GM21390 (cell line): Measurements from ENCODE around the gene VSIG10L.

Experiments used
- ATAC-seq: cut with Tn5 transposase; IDR thresholded peaks from one replicate; pipeline ENCODE4 v1.9.1; 2021; ENCODE audit not compliant: unreplicated experiment

Gene VSIG10L

DNA sequence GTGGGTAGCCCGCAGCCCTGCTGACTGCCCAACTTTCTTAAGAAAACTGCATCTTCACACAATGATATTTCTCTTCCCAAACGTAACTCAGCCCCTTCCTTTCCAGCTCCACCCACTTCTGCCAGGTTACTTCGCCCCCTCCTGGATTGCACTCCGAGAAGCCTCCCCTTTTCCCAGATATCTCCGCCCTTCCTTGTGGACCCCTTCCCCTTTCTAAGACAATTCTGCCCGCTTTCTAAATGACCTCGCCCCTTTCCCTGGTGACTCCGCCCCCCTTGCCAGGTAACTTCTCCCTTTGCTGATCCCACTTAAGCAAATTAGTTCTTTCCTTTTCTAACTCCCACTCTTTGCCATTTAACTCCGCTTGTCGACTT, 2.6 kb downstream of the VSIG10L start:
- no peak for ATAC-seq

DNA sequence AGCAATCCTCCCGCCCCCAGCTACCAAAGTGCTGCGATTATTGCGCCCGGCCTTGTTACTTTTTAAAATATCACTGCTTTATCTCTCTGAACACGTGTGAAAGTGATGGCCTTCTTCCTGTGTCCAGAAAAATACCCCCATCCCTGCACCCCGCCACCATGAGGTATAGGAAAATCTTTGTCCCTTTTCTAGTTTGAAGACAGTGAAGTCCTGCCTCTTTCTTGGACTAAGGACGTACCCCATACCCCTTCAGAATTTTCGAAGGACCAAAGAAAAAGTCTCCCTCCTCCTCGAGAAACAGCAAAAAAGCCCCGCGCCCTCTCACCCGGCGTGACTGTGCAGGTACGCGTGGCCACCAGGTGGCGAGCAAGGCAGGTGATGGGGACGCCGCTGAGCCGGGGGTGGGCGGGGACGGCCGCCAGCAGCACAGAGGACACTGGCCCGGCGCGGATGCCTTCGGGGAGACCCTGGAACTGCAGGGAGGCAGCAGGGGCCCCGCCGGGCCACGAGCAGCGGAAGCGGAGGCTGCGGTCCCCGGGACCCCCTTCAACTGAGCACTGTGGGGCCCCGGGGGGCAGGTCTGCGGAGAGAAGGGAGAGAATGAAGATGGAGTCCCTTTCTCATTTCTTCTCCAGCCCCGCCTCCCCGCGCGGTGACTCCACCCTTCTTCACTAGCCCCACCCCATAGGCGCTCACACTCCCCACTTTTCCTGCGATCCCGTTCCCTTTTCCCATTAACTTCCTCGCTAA, 3.2 kb downstream of the VSIG10L start:
- peak; percentile 62 for ATAC-seq

DNA sequence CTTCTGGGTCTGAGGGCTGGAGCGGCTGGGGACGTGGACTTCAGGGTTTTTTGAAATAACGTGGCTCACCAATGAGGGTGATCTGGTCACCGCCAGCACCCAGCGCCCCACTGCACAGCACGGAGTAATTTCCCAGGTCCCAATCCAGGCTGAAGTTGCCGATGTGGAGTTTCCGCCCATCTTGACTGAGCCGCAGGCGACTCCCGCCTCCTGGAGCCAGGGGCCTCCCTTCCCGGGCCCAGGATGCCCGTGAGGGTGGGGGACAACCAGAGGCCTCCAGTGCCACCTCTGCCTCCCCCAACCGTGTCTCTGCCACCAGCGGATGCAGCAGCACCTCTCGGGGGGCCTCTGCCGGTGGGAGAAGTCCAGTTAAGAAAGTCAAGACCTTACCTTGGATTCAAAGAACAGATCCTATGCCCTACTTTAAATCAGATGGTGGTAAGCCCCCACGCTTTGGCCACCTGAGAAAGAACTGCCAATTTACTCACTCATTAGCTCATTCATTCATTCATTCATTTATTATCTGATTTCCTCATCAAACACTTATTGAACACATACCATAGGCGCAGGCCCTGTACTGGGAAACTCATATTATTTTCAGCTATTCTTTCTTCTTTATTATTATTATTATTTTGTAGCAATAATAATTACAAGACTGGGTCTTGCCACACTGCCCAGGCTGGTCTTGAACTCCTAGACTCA, 3.9 kb downstream of the VSIG10L start:
- no peak for ATAC-seq

DNA sequence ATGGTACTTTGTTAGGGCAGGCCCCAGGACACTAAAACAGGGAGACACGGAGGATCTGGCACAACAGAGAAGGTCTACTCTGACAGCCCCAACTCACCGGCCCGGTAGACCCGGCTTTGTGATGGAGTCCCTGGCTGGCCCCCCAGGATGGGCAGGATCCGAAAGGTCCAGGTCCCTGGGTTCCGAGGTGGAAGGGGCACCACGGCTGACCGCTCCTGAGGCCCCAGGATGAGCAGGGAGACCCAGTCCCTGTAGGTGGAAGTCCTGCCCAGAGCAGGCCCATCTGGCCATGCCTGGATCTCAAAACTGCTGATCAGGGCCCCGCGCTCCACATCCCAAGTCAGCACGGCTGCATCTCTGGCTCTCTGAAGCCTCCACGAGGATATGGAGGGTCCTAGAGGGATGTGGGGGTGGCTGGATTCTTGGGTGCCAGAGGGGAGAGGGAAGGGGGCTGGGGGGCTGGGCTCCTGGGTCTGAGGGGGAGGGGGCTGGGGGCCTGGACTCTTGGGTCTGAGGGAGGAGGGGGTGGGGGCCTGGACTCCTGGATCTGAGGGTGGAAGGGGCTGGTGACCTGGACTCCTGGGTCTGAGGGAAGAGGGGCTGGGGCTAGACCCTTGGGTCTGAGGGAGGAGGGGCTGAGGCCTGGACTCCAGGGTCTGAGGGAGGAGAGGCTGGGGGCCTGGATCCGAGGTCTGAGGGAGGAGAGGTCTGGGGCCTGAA, 4.6 kb downstream of the VSIG10L start:
- no peak for ATAC-seq

DNA sequence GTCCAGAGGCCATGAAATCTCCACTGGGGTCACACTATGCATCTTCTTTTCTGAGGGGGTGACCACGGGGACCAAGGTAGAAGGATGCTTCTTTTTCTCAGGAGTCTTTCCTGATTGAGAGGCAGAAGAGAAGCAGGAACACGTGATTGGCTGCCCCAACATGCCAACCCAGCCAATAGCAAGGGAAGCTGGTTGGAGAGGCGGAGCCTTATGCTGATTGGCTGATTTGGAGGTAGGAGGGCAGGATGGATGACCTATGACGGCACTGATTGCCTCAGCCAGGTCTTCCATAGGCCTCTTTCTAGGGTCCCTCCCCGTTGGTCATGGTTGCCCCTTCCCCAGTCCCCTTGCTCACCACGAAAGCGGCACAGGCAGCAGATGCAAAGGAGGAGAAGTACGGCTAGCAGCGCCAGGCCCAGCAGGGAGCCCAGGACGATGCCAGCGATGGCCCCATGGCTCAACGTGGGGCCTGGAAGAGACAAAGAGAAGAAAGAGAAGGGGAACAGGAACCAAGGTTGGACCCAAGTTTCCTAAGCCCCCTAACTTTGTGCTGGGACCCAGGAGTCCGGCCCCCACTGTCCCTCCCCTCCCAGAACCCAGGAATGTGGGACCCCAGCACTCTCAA, 8.0 kb downstream of the VSIG10L start:
- ATAC-seq = no peak

DNA sequence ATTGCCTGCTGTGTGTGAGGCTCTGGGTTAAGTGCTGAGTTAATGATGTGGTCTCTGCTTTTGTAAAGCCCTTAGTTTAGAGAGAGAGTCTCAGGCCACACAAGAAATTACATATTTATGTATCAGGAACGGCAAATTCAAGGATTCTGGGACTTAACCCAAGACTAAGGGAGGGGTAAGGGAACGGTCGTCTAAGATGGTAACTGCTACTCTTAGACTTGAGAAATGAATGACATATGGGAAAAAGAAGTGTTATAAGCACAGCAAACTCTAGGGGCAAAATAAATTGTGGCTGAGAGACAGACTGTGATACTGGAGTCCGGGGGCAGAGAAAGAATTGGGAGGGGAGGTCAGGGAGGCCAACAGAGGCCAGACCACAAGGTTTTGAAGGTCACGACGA, 10.2 kb downstream of the VSIG10L start:
- no peak for ATAC-seq

DNA sequence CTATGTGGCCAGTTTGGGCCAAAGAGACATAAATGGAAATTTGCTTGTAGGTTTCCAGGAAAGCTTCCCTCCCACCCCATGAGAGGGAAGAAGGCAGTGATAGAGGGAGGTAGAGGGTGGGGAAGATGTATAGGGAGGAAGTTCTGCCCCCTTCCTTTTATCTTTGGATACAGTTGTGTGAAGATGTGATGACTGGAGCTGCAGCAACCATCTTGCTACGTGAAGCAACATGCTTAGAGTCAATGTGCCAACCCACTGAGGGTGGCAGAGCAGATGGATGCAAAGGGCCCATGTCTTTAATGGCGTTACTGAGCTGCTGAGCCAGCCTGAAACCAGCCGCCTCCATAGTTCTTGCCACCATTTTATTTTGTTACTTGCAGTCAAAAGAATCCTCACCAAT, 10.7 kb downstream of the VSIG10L start:
- no peak for ATAC-seq

DNA sequence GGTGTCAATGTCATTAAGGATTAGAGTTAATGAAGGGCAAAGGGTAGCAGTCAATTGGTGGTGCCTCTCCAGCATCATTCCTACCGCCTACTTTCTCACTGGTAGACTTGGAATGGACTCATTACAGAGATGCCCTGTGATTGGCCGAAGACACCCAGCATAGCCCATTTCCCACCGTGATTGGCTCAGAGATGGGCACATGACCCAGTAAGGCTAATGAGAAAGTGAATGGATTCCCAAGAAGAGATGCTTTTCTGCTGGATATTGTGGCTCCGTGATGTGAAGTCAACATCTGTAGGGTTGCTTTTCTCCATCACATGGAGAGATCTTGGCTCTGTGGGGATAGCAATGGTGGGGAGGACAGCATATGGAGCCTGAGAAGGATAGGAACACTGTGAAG, 11.6 kb downstream of the VSIG10L start:
- ATAC-seq = no peak

DNA sequence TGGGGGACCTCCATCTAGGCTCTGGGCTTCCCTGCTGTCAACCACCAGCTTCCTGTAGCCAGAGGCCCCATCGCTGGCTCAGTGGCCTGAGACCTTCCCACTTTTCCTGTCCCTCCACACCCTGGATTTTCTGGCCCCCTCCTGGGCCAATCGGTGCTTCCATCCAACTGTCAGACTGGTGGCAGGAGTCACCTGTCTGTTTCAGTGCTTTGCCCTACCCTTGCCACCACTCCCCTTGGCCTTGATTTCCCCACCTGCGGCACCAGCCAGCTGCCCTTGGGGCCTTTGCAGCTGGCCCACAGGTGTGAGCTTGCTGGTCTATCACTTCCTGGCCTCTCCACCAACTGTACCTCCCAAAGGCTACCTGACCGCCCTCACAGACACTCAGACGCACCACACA, 12.5 kb downstream of the VSIG10L start:
- ATAC-seq = no peak

DNA sequence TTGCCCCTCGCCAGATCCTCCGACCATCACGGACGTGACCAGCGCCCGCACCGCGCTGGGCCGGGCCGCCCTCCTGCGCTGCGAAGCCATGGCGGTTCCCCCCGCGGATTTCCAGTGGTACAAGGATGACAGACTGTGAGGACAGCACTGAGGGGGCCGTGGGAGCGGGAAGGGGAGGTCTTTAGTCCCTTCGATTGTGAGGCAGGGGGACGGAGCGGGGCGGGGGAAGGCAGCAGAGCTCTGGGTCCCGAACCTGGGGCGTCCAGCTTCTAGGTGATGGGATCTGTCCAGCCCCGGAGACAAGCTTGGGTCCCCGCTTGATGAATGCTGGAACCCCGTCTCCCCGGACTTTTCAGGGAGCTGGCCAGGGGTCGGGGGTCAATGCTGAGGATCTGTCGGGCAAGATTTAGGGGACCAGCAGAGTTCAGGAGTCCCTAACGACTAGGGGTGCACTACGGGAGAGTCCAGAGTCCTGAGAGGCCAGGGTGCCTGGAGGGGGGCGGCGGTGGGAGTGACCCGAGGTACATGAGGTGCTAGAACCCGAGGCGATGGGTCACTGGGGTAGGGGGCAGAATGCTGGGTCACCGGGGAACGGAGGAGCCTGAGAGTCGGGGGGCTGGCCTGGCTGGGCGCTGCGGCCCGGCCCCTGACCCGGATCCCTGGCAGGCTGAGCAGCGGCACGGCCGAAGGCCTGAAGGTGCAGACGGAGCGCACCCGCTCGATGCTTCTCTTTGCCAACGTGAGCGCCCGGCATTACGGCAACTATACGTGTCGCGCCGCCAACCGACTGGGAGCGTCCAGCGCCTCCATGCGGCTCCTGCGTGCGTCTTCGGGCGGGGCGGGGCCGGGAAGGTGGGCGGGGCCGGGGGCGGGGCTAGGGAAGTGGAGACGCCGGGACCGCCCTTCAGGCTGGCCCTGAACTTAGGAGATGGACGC, 14.6 kb downstream of the VSIG10L start:
- no peak for ATAC-seq

DNA sequence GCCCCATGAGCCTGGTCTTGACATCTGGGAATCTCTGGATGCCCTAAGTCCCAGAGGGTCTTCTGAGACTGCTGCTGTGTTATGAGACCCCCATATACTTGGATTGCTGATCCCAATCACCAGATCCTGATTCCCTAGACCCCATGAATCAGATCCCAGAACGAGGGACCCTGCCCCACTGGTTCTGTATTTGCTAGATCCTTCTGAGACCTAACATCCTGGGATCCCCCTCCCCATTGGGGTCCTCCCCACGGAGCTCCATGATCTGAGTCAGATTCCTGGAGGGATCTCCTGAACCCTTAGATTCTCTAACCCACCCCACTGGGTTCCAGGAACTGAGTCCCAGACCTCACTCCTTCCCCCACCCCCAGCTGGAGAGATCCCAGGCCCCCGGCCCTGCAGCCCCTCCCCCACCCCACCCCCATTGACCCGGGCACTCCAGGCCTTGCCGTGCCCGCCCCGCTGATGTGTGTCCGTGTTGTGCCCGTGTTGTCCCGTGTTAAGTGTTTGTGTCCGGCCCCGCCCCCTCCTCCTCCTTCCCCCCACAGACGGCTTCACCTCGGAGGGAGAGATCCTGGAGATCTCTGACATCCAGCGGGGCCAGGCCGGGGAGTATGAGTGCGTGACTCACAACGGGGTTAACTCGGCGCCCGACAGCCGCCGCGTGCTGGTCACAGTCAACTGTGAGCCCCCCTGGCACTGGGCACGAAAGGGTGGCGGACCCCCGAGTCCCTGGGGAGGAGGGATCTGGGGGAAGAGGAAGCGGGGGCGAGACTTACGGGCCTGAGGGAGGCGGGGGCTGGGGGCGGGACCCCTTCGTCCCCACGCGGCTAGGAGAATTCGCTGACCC, 15.5 kb downstream of the VSIG10L start:
- no peak for ATAC-seq

DNA sequence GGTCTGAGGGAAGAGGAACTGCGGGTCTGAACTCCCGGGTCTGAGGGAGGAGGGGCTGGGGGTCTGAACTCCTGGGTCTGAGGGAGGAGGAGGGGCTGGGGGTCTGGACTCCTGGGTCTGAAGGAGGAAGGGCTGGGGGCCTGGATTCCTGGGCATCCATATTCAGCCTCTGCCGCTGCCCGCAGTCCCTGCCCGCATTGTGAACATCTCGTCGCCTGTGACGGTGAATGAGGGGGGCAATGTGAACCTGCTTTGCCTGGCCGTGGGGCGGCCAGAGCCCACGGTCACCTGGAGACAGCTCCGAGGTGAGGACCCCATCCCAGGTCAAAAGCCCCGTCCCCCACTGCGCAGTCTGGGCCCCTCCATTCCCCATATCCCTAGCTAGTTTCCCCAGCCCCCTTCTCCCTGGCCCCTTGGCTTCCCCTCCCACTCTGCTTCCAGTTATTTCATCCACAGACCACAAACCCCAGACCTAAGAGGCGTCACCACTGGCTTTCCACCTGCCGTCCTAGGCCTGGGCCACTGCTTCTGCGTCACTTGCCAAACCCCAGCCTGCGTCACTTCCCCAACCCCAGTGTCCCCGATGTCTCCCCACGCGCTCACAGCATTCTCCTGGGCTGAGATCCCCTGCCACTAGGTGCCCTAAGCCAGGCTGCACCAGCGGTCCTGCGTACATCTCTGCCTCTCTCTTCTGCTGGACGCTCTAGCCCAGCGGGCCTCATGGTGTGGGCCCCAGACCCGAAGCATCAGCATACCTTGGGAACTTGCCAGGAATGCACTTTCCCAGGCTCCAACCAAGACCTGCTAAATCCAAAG, 16.6 kb downstream of the VSIG10L start:
- no peak for ATAC-seq

DNA sequence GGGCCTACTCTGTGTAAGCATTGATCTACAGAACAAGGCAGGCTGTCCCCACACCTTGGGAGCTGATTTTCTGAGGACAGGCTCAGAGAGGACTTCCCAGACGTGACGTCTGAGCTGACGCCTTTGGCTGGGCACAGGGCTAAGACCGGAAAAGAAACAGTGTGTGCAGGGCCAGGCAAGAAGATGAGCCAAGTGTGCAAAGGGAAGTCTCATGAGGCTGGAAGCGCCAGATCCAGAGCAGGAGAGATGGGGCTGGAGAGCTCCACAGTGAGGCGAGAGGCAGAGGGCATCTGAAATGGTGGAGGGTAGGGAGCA, 17.8 kb downstream of the VSIG10L start:
- no peak for ATAC-seq

DNA sequence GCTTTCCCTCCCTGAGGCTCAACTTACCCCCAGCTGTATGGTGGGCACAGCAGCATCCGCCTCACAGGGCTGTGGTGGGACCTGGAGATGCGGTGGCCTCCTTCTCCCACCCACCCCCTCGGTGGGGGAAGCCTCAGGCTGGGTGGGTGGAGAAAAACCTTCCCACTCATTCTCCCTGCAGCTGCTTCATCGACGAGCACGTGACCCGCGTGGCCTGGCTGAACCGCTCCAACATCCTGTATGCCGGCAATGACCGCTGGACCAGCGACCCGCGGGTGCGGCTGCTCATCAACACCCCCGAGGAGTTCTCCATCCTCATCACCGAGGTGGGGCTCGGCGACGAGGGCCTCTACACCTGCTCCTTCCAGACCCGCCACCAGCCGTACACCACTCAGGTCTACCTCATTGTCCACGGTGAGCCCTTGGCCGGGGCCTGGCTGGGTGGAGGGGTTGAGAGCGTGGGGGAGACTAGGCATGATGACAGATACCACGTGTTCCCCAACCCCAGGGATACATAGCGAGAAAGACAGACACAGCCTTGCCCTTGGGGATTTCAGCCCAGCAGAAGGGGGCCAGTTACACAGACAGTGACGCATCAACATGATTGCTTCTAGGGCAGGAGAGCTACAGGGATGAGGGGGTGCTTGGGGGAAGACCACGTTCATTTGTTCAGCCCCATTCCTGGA, 18.3 kb downstream of the VSIG10L start:
- ATAC-seq = no peak

DNA sequence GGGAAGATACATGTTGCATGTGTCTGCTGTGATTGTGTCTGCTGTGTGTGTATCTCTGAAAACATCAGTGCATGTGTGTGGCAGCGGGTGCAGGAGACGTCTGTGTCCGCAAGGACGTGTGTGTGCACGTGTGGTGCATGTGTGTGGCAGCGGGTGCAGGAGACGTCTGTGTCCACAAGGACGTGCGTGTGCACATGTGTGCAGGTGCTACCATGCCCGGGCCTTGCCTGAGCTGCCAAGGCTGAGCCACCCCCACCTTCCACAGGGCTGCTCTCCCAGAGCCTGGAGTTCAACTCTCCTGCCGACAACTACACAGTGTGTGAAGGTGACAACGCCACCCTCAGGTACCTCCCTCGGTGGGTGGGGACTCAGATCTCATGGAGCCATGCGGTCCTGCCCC, 20.1 kb downstream of the VSIG10L start:
- ATAC-seq = no peak

DNA sequence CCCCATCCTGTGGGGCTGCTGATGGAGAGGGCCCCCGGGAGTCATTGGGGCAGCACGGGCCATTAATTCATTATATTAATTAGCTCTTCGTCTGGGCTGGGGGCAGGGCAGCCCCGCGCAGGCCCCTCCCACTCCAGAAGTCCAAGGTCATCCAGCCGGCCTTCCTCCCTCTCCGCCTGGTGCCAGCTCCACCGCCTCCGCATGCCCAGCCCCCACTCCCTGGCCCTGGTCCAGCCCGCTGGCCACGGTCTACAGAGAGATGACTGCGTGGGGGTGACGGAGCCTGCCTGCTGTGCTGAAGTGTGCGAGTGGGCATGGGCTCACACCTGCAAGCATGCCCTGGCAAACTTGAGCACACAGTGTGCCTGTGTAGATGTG, 21.7 kb downstream of the VSIG10L start:
- ATAC-seq = no peak

DNA sequence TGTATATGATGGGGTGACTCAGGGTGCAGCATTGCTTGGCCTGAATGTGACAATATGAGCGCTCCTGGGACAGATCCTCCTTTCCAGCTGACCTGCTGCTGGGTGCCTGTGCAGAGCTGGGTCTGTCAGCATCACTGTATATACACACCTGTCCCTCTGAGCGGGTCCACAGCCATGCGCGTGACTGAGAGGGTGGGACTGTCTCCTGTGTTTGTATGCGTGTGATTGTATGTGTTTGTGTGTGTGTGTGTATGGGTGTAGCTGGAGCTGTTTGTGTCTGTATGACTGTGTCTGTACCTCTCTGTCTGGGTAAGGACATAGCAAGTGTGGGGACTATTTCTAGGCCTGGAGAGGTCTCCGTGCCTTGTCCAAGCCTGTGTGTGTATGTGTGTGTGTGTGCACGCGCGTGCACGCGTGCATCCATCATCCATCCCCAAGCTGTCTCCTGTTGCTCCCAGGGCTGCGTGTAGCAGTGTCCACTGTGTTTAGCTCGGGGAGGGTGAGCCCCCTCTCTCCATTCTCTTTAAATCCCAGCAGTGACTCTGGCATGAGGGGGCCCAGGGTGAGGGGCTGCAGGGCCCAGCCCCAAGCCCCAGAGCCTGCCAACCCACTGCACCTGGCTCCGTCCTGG, 22.2 kb downstream of the VSIG10L start:
- ATAC-seq = no peak
